Neural progenitor cell (in vitro differentiated cells): ENCODE results near the gene NCK1.

ENCODE experiments used
- EZH2phosphoT487 ChIP-seq: fragments of 200-600 bp; sonication (generic); IDR thresholded peaks from 2 replicates; pipeline ENCODE4 v1.6.1; 2017; ENCODE audit warnings: antibody characterized with exemption
- TF ChIP-seq, protein P1 (sequence below): fragments of 200-600 bp; sonication (generic); IDR thresholded peaks from 2 replicates; pipeline ENCODE4 v1.5.1; 2017; ENCODE audit warnings: antibody characterized with exemption, mild to moderate bottlenecking

DNA sequence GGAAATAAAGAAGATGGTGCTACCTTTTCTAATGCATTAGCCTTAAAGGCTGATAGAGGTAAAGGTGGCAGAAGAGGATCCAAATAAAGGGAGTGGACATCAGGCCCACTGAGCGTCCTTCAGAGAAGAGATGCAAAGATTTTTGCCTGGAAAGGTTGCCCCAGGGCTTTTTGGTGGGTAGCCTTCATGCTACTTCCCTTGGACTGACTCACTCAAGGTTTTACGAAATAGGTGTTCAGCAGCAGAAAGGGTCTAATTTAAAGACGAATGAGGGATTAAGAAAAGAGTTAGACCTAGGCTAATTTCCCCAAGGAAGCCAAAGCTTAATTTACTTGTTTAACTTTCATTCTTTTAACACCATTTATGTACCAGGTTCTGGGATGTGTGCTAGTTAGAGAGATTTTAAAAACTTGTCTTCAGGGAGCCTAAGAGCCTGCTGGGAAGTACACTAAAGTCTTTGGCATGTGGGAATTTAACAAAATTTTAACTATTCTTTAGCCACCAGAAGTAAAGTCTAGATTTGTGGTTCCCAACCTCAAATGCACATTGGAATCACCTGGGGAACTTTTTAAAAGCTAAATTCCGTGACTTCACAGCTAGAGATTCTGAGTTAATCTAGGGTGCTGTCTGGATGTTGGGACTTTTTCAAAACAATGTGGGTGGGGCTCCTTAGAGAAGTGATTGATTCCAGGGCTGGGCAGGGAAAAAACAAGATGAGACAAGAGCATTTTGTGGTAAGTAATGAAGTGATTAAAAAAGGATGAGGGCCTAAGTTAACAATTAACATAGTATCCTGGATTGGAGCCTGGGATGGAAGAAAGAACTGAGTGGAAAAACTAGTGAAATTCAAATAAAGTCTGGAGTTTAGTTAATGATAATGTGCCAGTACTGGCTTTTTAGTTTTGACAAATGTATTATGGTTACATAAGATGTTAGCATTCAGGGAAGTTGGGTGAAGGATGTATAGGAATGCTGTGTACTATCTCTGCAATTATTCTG is 99.1 kb downstream of the NCK1 start:
- no peak for TF ChIP-seq EZH2phosphoT487
- TF ChIP-seq, protein P1, sequence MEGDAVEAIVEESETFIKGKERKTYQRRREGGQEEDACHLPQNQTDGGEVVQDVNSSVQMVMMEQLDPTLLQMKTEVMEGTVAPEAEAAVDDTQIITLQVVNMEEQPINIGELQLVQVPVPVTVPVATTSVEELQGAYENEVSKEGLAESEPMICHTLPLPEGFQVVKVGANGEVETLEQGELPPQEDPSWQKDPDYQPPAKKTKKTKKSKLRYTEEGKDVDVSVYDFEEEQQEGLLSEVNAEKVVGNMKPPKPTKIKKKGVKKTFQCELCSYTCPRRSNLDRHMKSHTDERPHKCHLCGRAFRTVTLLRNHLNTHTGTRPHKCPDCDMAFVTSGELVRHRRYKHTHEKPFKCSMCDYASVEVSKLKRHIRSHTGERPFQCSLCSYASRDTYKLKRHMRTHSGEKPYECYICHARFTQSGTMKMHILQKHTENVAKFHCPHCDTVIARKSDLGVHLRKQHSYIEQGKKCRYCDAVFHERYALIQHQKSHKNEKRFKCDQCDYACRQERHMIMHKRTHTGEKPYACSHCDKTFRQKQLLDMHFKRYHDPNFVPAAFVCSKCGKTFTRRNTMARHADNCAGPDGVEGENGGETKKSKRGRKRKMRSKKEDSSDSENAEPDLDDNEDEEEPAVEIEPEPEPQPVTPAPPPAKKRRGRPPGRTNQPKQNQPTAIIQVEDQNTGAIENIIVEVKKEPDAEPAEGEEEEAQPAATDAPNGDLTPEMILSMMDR = no peak
